ENCODE data around the gene GNG7.
A peak's percentile ranks its signal among the peaks of the same experiment; 100 is the strongest.
"Not testable (repeated sequence)": the region's sequence is repeated elsewhere in the genome, so short reads cannot be mapped to it uniquely, and the experiment has no call there.

Gene GNG7

DNA sequence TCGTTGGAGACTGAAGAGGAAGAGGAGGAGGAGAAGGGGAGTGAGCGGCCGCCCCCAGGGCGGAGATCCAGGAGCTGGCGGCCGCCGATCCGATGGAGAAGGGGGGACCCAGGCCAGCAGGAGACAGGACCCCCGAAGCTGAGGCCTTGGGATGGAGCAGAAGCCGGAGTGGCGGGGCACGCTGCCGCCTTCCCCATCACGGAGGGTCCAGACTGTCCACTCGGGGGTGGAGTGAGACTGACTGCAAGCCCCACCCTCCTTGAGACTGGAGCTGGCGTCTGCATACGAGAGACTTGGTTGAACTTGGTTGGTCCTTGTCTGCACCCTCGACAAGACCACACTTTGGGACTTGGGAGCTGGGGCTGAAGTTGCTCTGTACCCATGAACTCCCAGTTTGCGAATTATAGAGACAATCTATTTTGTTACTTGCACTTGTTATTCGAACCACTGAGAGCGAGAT, 224.7 kb downstream of the GNG7 start:
- no peak for DNase-seq

DNA sequence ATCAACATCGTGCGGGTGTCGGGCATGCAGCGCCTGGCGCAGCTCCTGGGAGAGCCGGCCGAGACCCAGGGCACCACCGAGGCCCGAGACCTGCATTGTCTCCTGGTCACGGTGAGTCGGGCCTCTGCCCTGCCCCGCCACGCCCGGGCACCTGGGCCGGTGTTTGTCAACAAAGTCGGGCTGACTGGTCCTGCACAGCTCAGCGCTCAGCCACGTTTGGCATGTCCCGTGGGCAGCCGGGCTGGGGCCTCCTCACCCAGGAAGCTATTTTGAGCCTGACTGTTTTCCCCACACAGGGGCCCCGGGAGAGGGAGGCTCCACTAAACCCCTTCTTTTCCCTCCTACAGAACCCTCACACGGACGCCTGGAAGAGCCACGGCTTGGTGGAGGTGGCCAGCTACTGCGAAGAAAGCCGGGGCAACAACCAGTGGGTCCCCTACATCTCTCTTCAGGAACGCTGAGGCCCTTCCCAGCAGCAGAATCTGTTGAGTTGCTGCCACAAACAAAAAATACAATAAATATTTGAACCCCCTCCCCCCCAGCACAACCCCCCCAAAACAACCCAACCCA, 225.3 kb downstream of the GNG7 start:
- no peak for DNase-seq

DNA sequence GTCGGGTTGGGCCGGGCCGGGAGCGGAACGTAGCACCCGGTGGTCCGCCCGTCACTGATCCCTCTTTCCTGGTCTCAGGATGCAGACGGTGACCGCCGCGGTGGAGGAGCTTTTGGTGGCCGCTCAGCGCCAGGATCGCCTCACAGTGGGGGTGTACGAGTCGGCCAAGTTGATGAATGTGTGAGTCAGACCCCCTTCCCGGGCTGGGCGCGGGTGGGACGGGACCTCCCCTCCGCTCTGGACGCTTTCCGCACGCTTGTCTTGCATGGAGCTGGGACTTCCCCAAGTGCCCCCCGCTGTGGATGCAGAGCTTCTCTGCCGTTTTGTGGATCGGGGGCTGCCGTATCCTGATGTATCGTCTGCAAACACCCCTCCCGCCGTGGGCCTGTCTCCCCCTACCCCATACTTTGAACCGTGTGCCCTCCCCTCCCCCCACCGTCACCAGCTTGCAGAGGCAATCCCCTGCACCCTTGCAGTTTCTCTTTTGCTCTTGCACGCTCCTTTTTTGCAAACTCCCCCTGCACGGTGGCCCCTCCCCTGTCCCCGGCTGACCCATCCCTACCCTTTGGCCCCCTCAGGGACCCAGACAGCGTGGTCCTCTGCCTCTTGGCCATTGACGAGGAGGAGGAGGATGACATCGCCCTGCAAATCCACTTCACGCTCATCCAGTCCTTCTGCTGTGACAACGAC, 225.9 kb downstream of the GNG7 start:
- DNase-seq: no peak

DNA sequence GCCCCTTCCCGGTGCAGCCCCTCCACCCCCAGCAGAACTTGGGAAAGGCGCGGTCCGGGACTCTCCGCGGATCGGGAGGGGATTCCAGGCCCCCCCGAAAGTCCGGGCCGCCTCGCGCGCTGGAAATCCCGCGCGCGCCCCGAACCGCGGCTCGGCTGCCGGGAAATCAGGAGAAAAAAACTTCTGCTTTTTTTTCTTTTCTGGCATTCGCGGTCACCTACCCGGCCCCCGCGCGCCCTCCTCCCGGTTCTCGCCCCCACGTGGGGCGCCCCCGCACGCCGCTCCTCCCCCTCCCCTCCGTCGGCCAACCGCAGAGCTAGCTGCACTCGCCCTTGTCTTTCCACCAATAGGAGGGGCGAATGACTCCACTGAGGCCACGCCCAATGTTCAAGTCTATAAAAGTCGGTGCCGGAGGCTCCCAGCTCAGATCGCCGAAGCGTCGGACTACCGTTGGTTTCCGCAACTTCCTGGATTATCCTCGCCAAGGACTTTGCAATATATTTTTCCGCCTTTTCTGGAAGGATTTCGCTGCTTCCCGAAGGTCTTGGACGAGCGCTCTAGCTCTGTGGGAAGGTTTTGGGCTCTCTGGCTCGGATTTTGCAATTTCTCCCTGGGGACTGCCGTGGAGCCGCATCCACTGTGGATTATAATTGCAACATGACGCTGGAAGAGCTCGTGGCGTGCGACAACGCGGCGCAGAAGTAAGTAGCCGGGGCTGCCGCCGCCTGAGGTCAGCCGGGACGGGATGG, 226.6 kb downstream of the GNG7 start, which contains the start of gene GADD45B:
GADD45B (plus strand) TSS at position 426 of the 749 bp plus-strand sequence; CDS start at position 658, 232 bp downstream.
- peak; percentile 39 for DNase-seq

- DNase-seq: no peak
These were observed 227.3 kb downstream of the GNG7 start for GRCh38 chr19:2475018-2475701.

GRCh38 chr19:2474232-2475017, 228.1 kb downstream of the GNG7 start:
- DNase-seq: no peak

- DNase-seq: not testable (repeated sequence)
These were observed 232.6 kb downstream of the GNG7 start for GRCh38 chr19:2469915-2470200.

DNA sequence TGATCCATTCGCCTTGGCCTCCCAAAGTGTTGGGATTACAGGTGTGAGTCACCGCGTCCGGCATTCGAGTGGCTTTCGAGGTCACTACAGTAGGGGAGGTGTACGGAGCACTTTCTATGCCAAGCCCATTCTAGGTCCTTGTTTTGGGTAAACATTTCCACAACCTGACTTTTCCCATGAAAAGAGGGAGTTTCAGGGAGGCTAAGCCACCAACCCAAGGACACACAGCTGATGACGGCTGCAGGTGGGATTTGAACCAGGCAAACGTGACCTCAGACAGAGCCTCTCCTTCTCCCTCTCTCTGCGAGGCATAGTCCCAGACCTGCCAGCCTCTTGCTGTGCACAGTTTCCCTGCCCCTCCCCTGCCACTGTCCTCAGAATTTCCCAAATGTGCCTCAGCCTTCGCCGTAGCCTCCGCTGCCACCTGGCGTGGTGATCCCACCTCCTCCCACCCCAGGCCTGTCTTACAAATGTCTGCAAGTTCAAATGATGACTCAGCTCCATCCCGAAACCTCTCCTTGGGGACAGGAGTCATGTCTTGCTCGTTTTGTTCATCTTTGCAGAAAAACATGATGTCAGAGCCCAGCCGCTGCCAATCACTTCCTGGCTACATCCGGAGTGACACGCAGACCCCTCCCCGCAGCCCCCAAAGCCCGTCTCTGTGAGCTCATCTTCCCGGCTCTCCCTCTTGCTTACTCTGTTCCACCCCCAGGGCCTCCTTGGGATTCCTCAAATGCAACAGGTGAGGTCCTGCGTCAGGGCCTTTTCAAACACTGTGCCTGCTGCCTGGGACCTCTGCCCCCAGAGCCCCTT, 233.2 kb downstream of the GNG7 start:
- DNase-seq: no peak

DNA sequence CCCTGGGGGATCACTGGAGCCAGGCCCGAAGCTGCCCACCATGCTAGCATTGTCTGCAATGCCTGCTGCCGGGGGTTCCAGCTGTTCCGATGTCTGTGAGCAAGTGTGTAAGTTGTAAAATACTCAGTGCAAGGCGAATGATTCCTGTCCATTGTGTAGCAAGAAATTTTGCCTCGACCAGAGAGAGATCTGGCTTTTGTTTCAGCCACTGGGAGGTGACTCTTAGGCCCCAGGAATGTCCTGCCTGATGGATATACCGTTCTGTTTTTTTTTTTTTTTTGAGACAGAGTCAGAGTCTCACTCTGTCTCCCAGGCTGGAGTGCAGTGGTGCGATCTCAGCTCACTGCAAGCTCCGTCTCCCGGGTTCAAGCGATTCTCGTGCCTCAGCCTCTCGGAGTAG, 233.9 kb downstream of the GNG7 start:
- DNase-seq: no peak

GRCh38 chr19:2464389-2464788, 238.1 kb downstream of the GNG7 start:
- DNase-seq: no peak

DNA sequence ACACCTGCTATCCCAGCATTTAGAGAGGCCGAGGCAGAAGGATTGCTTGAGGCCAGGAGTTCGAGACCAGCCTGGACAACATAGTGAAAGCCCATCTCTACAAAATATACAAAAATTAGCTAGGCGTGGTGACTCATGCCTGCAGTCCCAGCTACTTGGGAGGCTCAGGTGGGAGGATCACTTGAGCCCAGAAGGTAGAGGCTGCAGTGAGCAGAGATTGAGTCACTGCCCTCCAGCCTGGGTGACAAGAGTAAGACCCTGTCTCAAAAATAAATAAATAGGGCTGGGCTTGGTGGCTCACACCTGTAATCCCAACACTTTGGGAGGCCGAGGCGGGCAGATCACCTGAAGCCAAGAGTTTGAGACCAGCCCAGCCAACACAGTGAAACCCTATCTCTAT, 238.8 kb downstream of the GNG7 start:
- DNase-seq: not testable (repeated sequence)

- no peak for DNase-seq
These were observed 239.7 kb downstream of the GNG7 start for GRCh38 chr19:2462635-2463421.

DNA sequence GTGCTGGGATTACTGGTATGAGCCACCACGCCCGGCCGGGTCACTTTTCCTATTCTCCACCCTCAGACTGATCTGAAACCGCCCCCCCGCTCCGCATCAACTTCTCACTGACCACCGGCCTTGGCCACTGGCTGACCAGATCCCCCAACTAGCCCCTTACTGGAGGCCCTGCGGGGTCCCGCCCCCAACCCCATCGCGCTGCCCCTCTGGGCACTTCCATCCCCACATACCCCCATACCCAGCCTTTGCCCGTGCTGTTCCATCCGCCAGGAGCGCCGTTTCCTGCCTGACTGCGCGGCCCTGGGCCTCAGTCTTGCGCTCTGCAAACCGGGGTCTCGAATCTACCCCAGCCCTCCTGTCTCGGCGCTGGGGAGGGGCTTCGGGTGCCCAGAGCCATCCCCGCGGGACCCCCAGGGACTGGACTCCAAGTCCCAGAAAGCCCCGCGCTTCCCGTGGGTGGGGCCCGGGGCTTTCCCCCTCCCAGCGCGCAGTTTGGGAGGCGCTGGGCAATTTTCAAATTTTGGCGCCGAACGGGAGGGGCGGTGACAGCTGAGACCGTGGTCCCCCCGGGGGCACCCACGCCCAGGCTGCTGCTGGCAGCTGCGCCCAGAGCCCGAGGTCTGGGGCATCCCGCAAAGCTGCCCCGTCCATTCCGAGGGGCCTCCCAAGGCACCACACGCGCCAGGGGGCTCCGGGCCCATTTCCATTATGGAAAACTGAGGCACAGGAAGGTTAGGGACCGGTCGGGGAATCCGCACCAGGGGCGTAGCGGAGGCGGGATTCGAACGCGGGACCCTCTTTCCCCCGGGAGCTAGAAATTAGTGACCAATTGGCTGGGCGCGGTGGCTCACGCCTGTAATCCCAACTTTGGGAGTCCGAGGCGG, 240.5 kb downstream of the GNG7 start:
- no peak for DNase-seq
